ENCODE data around the gene DENND2C. TPM values are rescaled to one million over a fixed set of nuclear protein-coding genes. Genes with fewer than 3 reads are reported as not detected.

The DENND2C gene
- total RNA-seq, 2 donors from 2014 or later, result 1.2 to 1.8 TPM

GRCh38 chr1:114666954-114667353 is 2.9 kb downstream of the DENND2C start:
- TF ChIP-seq CTCF (IDR thresholded peaks at IDR 0.05), result no peak
- Histone ChIP-seq H3K27ac (no peak overlapping the region), H3K9me3 (no peaks in the 10 kb centered on the region), H3K4me1 (peaks cover 0 to 6% of the 10 kb centered on the region in 2 donors), H3K27me3 (no peaks in the 10 kb centered on the region), H3K36me3 (no peaks in the 10 kb centered on the region), H3K4me3 (no peak overlapping the region)
- DNase-seq (ENCODE audit: low spot score), result no peak

- H3K36me3 ChIP-seq, result no peaks in the 10 kb centered on the region
- H3K27me3 ChIP-seq, result no peaks in the 10 kb centered on the region
- H3K4me1 ChIP-seq, result no peaks in the 10 kb centered on the region
- no peak overlapping the region for H3K27ac ChIP-seq
- H3K9me3 ChIP-seq, result no peaks in the 10 kb centered on the region
- TF ChIP-seq CTCF (IDR thresholded peaks at IDR 0.05), result no peak
- no peak for DNase-seq (ENCODE audit: low spot score)
- no peak overlapping the region for H3K4me3 ChIP-seq
Measured at GRCh38 chr1:114660238-114660637, 9.6 kb downstream of the DENND2C start.

- TF ChIP-seq CTCF (IDR thresholded peaks at IDR 0.05), result no peak
- H3K4me1 ChIP-seq, result no peaks in the 10 kb centered on the region
- H3K36me3 ChIP-seq, result no peaks in the 10 kb centered on the region
- no peak overlapping the region for H3K27ac ChIP-seq
- H3K27me3 ChIP-seq, result no peaks in the 10 kb centered on the region
- no peak overlapping the region for H3K4me3 ChIP-seq
- no peaks in the 10 kb centered on the region for H3K9me3 ChIP-seq
- DNase-seq (ENCODE audit: low spot score), result no peak
Measured at GRCh38 chr1:114651893-114652292, 18.0 kb downstream of the DENND2C start.

- TF ChIP-seq CTCF (IDR thresholded peaks at IDR 0.05), result no peak
- no peaks in the 10 kb centered on the region for H3K27me3 ChIP-seq
- H3K27ac ChIP-seq, result no peak overlapping the region
- no peaks in the 10 kb centered on the region for H3K36me3 ChIP-seq
- no peak overlapping the region for H3K4me3 ChIP-seq
- H3K4me1 ChIP-seq, result no peaks in the 10 kb centered on the region
- no peaks in the 10 kb centered on the region for H3K9me3 ChIP-seq
- no peak for DNase-seq (ENCODE audit: low spot score)
Measured at GRCh38 chr1:114648503-114648902, 21.3 kb downstream of the DENND2C start.

GRCh38 chr1:114641377-114641776 is 28.5 kb downstream of the DENND2C start:
- no peak for DNase-seq (ENCODE audit: low spot score)
- no peak for TF ChIP-seq CTCF (IDR thresholded peaks at IDR 0.05)
- Histone ChIP-seq H3K4me3 (no peak overlapping the region), H3K27ac (no peak overlapping the region), H3K36me3 (no peaks in the 10 kb centered on the region), H3K9me3 (no peaks in the 10 kb centered on the region), H3K27me3 (no peaks in the 10 kb centered on the region), H3K4me1 (no peaks in the 10 kb centered on the region)

- Histone ChIP-seq H3K36me3 (no peaks in the 10 kb centered on the region), H3K9me3 (no peaks in the 10 kb centered on the region), H3K4me1 (no peaks in the 10 kb centered on the region), H3K27me3 (no peaks in the 10 kb centered on the region), H3K4me3 (no peak overlapping the region), H3K27ac (no peak overlapping the region)
- TF ChIP-seq CTCF (IDR thresholded peaks at IDR 0.05), result no peak
- no peak for DNase-seq (ENCODE audit: low spot score)
Measured at GRCh38 chr1:114638910-114639309, 30.9 kb downstream of the DENND2C start.

Data from right atrium auricular region (tissue), 2 donors.